ENCODE results near the gene FMNL2.

FMNL2 gene

GRCh38 chr2:152354069-152354755 lies 19.2 kb downstream of the FMNL2 start:
- H3K4me3 ChIP-seq (ENCODE audit: low read depth, low read length): no peak overlapping the region
- no peaks in the 10 kb centered on the region for H3K9me3 ChIP-seq (ENCODE audit: control insufficient read depth, insufficient read depth, low read depth, low read length)
- TF ChIP-seq ZNF114 (tag by site-specific recombination; IDR thresholded peaks at IDR 0.05): no peak
- no peak for TF ChIP-seq OVOL3 (tag by site-specific recombination; IDR thresholded peaks at IDR 0.05)
- TF ChIP-seq ZFP41 (tag by site-specific recombination; IDR thresholded peaks at IDR 0.05; ENCODE audit: borderline replicate concordance): no peak
- ChIA-PET CTCF (interaction anchor here (0.7 to 1.2 kb wide), 2 partner anchors 18 to 56 kb away, joined by 4 read pairs; no protein-coding TSS in a partner anchor), POLR2A (no interaction called here)
- H3K4me1 ChIP-seq (ENCODE audit: control insufficient read depth, insufficient read depth, low read length): peaks cover 6% of the 10 kb centered on the region
- no peaks in the 10 kb centered on the region for H3K36me3 ChIP-seq (ENCODE audit: control insufficient read depth in 2 of 2, insufficient read depth in 1 of 2, low read length in 2 of 2)
- H3K27ac ChIP-seq (ENCODE audit: extremely low read depth, low read depth, low read length): no peak overlapping the region

GRCh38 chr2:152354909-152355308 lies 19.9 kb downstream of the FMNL2 start:
- ChIA-PET POLR2A (no interaction called here), CTCF (interaction anchor here (0.7 to 1.2 kb wide), 2 partner anchors 19 to 56 kb away, joined by 4 read pairs; no protein-coding TSS in a partner anchor)
- H3K27ac ChIP-seq (ENCODE audit: extremely low read depth, low read depth, low read length): no peak overlapping the region
- H3K4me3 ChIP-seq (ENCODE audit: low read depth, low read length): no peak overlapping the region
- TF ChIP-seq ZBTB26 (tag by site-specific recombination; optimal IDR thresholded peaks at IDR 0.05): no peak
- TF ChIP-seq PRDM2 (tag by site-specific recombination; IDR thresholded peaks at IDR 0.05; ENCODE audit: borderline replicate concordance): no peak
- TF ChIP-seq ZNF843 (tag by site-specific recombination; IDR thresholded peaks at IDR 0.05): no peak
- TF ChIP-seq ZBTB20 (tag by site-specific recombination; IDR thresholded peaks at IDR 0.05): no peak
- TF ChIP-seq ZNF146 (tag by site-specific recombination; IDR thresholded peaks at IDR 0.05): no peak
- TF ChIP-seq ZNF624 (tag by site-specific recombination; IDR thresholded peaks at IDR 0.05): no peak
- no peak for TF ChIP-seq ZNF133 (tag by site-specific recombination; IDR thresholded peaks at IDR 0.05)
- no peak for TF ChIP-seq ZSCAN23 (tag by site-specific recombination; IDR thresholded peaks at IDR 0.05)
- TF ChIP-seq ZNF514 (tag by site-specific recombination; IDR thresholded peaks at IDR 0.05): no peak
- no peak for TF ChIP-seq ZNF560 (tag by site-specific recombination; IDR thresholded peaks at IDR 0.05; ENCODE audit: borderline replicate concordance)
- no peak for TF ChIP-seq HOXA7 (CRISPR knock-in tag; IDR thresholded peaks at IDR 0.05; ENCODE audit: borderline replicate concordance)
- TF ChIP-seq ZBTB1 (tag by site-specific recombination; IDR thresholded peaks at IDR 0.05): no peak
- no peak for TF ChIP-seq ATF2 (tag by site-specific recombination; IDR thresholded peaks at IDR 0.05; ENCODE audit: low read depth)
- no peak for TF ChIP-seq ZNF610 (tag by site-specific recombination; IDR thresholded peaks at IDR 0.05; ENCODE audit: borderline replicate concordance)
- no peak for TF ChIP-seq ZNF2 (tag by site-specific recombination; IDR thresholded peaks at IDR 0.05)
- no peaks in the 10 kb centered on the region for H3K9me3 ChIP-seq (ENCODE audit: control insufficient read depth, insufficient read depth, low read depth, low read length)
- peaks cover 10% of the 10 kb centered on the region for H3K4me1 ChIP-seq (ENCODE audit: control insufficient read depth, insufficient read depth, low read length)
- no peaks in the 10 kb centered on the region for H3K36me3 ChIP-seq (ENCODE audit: control insufficient read depth in 2 of 2, insufficient read depth in 1 of 2, low read length in 2 of 2)

All from HEK293 (cell line).